Panc1 (cell line): ENCODE data around the gene INPP4A. TPM values are rescaled to one million over a fixed set of nuclear protein-coding genes. Genes with fewer than 3 reads are reported as not detected.

Experiments
- ATAC-seq: fragments of 200-7000 bp; cut with Tn5 transposase; 2 replicates; pipeline ENCODE4 v1.9.1; 2020; ENCODE audit warnings: mild to moderate bottlenecking, moderate library complexity
- BruUV-seq: library from RNA; stranded (reverse); fragments of 400-500 nt; replicated peaks from 2 replicates; lab custom pipeline; 2021; lab: Mats Ljungman, UMichigan
- CTCF ChIA-PET: fragments of 300-600 bp; sonication (Branson Sonifier 250); formaldehyde crosslinking; loops from one replicate; lab custom pipeline; 2022; ENCODE audit warnings: antibody characterized with exemption; lab: Charles Lee
- POLR2A ChIA-PET: fragments of 300-600 bp; sonication (Branson Sonifier 250); formaldehyde crosslinking; loops from one replicate; lab custom pipeline; 2022; ENCODE audit warnings: antibody characterized with exemption; lab: Charles Lee
- DNase-seq: peaks from one replicate; pipeline ENCODE4 v3.0.0-alpha.2; 2010; ENCODE audit warnings: low read depth, low spot score
- H3K27ac ChIP-seq: 2 replicates; pipeline ENCODE4 v1.5.1; 2011; ENCODE audit warnings: mild to moderate bottlenecking, low read length, inconsistent platforms
- H3K27me3 ChIP-seq: fragments of 200-500 bp; sonication (Bioruptor generic); 2 replicates; pipeline ENCODE4 v1.6.0; 2014; ENCODE audit warnings: low read length, inconsistent platforms; ENCODE audit not compliant: control insufficient read depth, insufficient read depth
- H3K36me3 ChIP-seq: fragments of 200-500 bp; sonication (Bioruptor generic); 2 replicates; pipeline ENCODE4 v1.5.1; 2014; ENCODE audit warnings: inconsistent platforms, mild to moderate bottlenecking, low read length, moderate library complexity; ENCODE audit not compliant: control insufficient read depth, insufficient read depth
- H3K4me1 ChIP-seq: 2 replicates; pipeline ENCODE4 v1.5.1; 2011; ENCODE audit warnings: inconsistent platforms, mild to moderate bottlenecking, low read length, moderate library complexity; ENCODE audit not compliant: control insufficient read depth, insufficient read depth
- H3K4me3 ChIP-seq, 2 experiments: 2 replicates each; pipeline ENCODE4 v1.5.1; 2011 to 2012; ENCODE audit warnings: low read depth in 2 of 2, low read length in 2 of 2, mild to moderate bottlenecking in 2 of 2, inconsistent platforms in 1 of 2, moderate library complexity in 1 of 2
- H3K9me3 ChIP-seq: fragments of 200-500 bp; sonication (Bioruptor generic); 2 replicates; pipeline ENCODE4 v1.5.1; 2014; ENCODE audit warnings: low read depth, mild to moderate bottlenecking, inconsistent platforms, low read length, moderate library complexity; ENCODE audit not compliant: control insufficient read depth, insufficient read depth
- POLR2AphosphoS5 ChIP-seq: IDR thresholded peaks from 2 replicates; pipeline ENCODE4 v1.6.1; 2012; ENCODE audit warnings: mild to moderate bottlenecking, low read depth, low read length, moderate library complexity
- SIN3A ChIP-seq: IDR thresholded peaks from 2 replicates; pipeline ENCODE4 v1.6.1; 2012; ENCODE audit warnings: low read depth, mild to moderate bottlenecking, low read length, moderate library complexity, borderline replicate concordance; ENCODE audit not compliant: insufficient read depth
- TCF7L2 ChIP-seq: IDR thresholded peaks from 2 replicates; pipeline ENCODE4 v1.6.1; 2011; ENCODE audit warnings: mild to moderate bottlenecking, low read depth, low read length, inconsistent platforms
- in situ Hi-C: cut with HindIII; loops from 2 replicates; pipeline ENCODE4 v1.10.0; 2016; ENCODE audit warnings: low sequenced_read_pairs, low pct_unique_long_range_greater_than_20kb
- intact Hi-C: fragments of 100-400 bp; cut with micrococcal nuclease; formaldehyde crosslinking; loops from one replicate; pipeline ENCODE4 v1.10.0; 2022; ENCODE audit not compliant: unreplicated experiment
- total RNA-seq: library from RNA; stranded (reverse); gene quantifications from one replicate; pipeline ENCODE4 v1.2.1, GENCODE V29; 2021; ENCODE audit not compliant: unreplicated experiment
- TF ChIP-seq, protein P1 (sequence below): fragments of 450-650 bp; IDR thresholded peaks from 2 replicates; pipeline ENCODE4 v1.5.1; 2017; ENCODE audit warnings: mild to moderate bottlenecking
- TF ChIP-seq, protein P2 (sequence below), 2 experiments: IDR thresholded peaks; 2 replicates each; pipeline ENCODE4 v1.6.1; 2011 to 2012; ENCODE audit warnings: low read depth in 2 of 2, control low read depth in 1 of 2, low read length in 1 of 2, mild to moderate bottlenecking in 1 of 2, moderate library complexity in 1 of 2; ENCODE audit not compliant: insufficient read depth in 1 of 2

The INPP4A gene
- total RNA-seq, 1 experiment from 2014 or later, result 22.9 TPM

DNA sequence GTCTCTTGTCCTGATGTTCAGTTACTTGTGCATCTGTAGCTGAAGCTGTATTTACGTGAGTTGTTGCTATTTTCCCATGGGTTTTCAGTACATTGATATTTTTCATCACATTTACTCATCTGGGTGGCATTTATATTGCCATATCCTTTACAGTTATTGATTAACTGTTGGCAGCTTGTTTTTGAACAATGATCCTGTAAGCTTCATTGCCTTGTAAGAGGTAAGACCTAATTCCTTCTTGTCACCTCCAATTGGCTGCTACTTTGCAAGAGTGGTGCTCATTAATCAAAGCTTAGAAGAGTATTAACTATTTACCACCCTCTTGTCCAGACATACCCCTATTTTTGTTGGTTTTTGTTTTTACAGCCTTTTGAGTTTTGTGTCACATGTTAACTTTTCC, 88.9 kb downstream of the INPP4A start:
- ChIA-PET CTCF (no interaction called here), POLR2A (no interaction called here)
- DNase-seq, result no peak
- no peaks in the 10 kb centered on the region for H3K9me3 ChIP-seq
- H3K4me3 ChIP-seq, result no peak overlapping the region
- TF ChIP-seq, protein P1, sequence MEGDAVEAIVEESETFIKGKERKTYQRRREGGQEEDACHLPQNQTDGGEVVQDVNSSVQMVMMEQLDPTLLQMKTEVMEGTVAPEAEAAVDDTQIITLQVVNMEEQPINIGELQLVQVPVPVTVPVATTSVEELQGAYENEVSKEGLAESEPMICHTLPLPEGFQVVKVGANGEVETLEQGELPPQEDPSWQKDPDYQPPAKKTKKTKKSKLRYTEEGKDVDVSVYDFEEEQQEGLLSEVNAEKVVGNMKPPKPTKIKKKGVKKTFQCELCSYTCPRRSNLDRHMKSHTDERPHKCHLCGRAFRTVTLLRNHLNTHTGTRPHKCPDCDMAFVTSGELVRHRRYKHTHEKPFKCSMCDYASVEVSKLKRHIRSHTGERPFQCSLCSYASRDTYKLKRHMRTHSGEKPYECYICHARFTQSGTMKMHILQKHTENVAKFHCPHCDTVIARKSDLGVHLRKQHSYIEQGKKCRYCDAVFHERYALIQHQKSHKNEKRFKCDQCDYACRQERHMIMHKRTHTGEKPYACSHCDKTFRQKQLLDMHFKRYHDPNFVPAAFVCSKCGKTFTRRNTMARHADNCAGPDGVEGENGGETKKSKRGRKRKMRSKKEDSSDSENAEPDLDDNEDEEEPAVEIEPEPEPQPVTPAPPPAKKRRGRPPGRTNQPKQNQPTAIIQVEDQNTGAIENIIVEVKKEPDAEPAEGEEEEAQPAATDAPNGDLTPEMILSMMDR, result no peak
- TF ChIP-seq, protein P2, sequence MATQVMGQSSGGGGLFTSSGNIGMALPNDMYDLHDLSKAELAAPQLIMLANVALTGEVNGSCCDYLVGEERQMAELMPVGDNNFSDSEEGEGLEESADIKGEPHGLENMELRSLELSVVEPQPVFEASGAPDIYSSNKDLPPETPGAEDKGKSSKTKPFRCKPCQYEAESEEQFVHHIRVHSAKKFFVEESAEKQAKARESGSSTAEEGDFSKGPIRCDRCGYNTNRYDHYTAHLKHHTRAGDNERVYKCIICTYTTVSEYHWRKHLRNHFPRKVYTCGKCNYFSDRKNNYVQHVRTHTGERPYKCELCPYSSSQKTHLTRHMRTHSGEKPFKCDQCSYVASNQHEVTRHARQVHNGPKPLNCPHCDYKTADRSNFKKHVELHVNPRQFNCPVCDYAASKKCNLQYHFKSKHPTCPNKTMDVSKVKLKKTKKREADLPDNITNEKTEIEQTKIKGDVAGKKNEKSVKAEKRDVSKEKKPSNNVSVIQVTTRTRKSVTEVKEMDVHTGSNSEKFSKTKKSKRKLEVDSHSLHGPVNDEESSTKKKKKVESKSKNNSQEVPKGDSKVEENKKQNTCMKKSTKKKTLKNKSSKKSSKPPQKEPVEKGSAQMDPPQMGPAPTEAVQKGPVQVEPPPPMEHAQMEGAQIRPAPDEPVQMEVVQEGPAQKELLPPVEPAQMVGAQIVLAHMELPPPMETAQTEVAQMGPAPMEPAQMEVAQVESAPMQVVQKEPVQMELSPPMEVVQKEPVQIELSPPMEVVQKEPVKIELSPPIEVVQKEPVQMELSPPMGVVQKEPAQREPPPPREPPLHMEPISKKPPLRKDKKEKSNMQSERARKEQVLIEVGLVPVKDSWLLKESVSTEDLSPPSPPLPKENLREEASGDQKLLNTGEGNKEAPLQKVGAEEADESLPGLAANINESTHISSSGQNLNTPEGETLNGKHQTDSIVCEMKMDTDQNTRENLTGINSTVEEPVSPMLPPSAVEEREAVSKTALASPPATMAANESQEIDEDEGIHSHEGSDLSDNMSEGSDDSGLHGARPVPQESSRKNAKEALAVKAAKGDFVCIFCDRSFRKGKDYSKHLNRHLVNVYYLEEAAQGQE (IDR thresholded peaks at IDR 0.05; ENCODE audit: insufficient read depth in 1 of 2, low read depth in 2 of 2, low read length in 1 of 2), result no peak
- TF ChIP-seq TCF7L2 (no peak), SIN3A (no peak), POLR2AphosphoS5 (no peak)
- ATAC-seq, result no peak
- BruUV-seq, result no TSS peak
- in situ Hi-C loops, result no loop called here
- no peaks in the 10 kb centered on the region for H3K36me3 ChIP-seq
- intact Hi-C loops, result no loop called here
- H3K27me3 ChIP-seq, result no peaks in the 10 kb centered on the region
- no peaks in the 10 kb centered on the region for H3K4me1 ChIP-seq
- H3K27ac ChIP-seq, result no peak overlapping the region

DNA sequence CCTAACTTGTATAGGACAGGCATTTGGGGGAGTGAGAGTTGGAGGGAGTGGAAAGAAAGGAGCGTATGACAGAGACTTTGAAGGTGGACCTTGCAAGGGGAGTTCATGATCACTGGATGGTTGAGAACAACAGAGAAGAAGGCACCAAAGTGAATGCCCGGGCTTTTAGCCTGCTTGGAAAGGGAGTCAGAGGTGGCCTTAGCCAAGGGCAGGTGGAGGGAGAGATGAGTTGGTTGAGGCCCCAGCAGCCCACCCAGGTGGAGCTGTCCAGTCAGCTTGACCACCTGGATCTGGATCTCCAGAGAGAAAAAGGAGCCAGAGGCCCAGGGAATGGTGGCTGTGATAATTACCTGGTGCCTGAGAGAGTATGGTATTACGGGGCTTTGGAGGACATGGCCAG, 90.1 kb downstream of the INPP4A start:
- intact Hi-C loops, result no loop called here
- TF ChIP-seq, protein P2 (IDR thresholded peaks at IDR 0.05; ENCODE audit: insufficient read depth in 1 of 2, low read depth in 2 of 2, low read length in 1 of 2), result no peak
- TF ChIP-seq POLR2AphosphoS5, result no peak
- TF ChIP-seq, protein P1, result no peak
- no peak for TF ChIP-seq TCF7L2
- TF ChIP-seq SIN3A, result no peak
- no peaks in the 10 kb centered on the region for H3K4me1 ChIP-seq
- no peaks in the 10 kb centered on the region for H3K27me3 ChIP-seq
- ChIA-PET POLR2A (no interaction called here), CTCF (no interaction called here)
- ATAC-seq (no peak), DNase-seq (no peak)
- no peaks in the 10 kb centered on the region for H3K9me3 ChIP-seq
- no TSS peak for BruUV-seq
- no peak overlapping the region for H3K4me3 ChIP-seq
- H3K27ac ChIP-seq, result no peak overlapping the region
- in situ Hi-C loops, result no loop called here
- H3K36me3 ChIP-seq, result no peaks in the 10 kb centered on the region
